ENCODE measurements around the gene ZFAND5.

ZFAND5 gene

DNA sequence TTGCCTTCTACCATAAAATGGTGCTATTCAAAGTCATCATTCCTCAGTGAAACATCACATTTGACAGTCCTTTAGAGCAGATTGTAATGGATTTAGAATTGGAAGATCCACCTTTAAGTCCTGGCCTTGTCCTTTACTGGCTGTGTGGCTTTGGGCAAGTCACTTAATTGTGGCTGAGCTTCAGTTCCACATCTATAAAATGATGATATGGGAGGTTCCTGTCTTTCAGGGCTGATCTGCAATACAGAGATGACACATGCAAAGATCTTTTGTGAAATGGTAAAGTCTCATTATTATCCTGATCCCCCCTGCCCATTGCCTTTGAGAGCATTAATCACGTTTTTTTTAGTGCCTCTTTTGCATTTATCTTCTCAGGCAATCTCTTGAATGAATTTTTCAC is 58.2 kb downstream of the ZFAND5 start:
- Histone ChIP-seq H3K27ac (ENCODE audit: low read depth, low read length) (no peak overlapping the region), H3K4me2 (ENCODE audit: low read length) (no peak overlapping the region), H4K20me1 (ENCODE audit: control insufficient read depth, insufficient read depth, low read depth, low read length) (no peaks in the 10 kb centered on the region), H3K4me3 (ENCODE audit: low read length) (no peak overlapping the region), H3K36me3 (ENCODE audit: control insufficient read depth, low read length) (no peaks in the 10 kb centered on the region), H3K4me1 (ENCODE audit: control insufficient read depth, low read length) (peaks cover 10% of the 10 kb centered on the region), H3F3A (ENCODE audit: control insufficient read depth, insufficient read depth) (no peaks in the 10 kb centered on the region), H3K79me2 (ENCODE audit: control insufficient read depth, low read length) (no peaks in the 10 kb centered on the region), H3K27me3 (ENCODE audit: control insufficient read depth, low read length) (peaks cover 2% of the 10 kb centered on the region; the same call in 1 of the 2 replicates), H3K9me3 (ENCODE audit: control insufficient read depth, insufficient read depth, low read length) (no peaks in the 10 kb centered on the region), H3K9me2 (replicated peaks; ENCODE audit: control insufficient read depth, low read length) (no peaks in the 10 kb centered on the region)
- no peak for TF ChIP-seq CTCF (IDR thresholded peaks at IDR 0.05; ENCODE audit: low read depth, low read length, poor library complexity, severe bottlenecking)
- no peak for TF ChIP-seq EZH2phosphoT487 (IDR thresholded peaks at IDR 0.05; ENCODE audit: borderline replicate concordance, low read length)

GRCh38 chr9:72305707-72306106 is 59.3 kb downstream of the ZFAND5 start:
- H3K27me3 ChIP-seq (ENCODE audit: control insufficient read depth, low read length), result 0 out of 2 replicates have a peak, but pooled peaks cover 2% of the 10 kb centered on the region

DNA sequence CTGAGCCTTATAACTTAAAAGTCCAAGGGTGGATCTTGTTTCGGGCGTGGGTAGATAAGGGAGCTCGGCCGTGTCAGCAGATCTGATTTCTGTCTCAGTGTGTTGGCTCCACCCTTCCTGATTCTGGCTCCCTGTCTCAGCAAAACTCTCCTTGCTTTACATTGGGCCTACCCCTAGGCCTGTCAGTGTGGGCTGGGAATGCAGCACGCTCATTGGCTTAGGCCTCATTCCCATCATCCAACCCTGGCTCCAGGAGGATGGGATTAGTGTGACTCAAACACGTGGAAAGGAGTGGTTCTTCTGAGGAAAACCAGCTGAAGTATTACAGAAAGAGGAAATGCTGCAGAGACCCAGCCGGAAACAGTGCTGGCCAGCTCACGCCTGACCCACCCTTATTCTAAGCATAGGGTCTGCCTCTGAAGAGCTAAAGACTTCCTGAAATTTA is 59.9 kb downstream of the ZFAND5 start:
- Histone ChIP-seq H3K27ac (ENCODE audit: low read depth, low read length) (no peak overlapping the region), H3K4me2 (ENCODE audit: low read length) (peak overlapping the region; percentile 21)

More at GRCh38 chr9:72305707-72306106, 59.3 kb downstream of the ZFAND5 start:
- Histone ChIP-seq H3K4me3 (ENCODE audit: low read length) (peak overlapping the region; percentile 7; the same call in 1 of the 2 replicates), H4K20me1 (ENCODE audit: control insufficient read depth, insufficient read depth, low read depth, low read length) (no peaks in the 10 kb centered on the region), H3K79me2 (ENCODE audit: control insufficient read depth, low read length) (no peaks in the 10 kb centered on the region), H3K36me3 (ENCODE audit: control insufficient read depth, low read length) (no peaks in the 10 kb centered on the region), H3K27ac (ENCODE audit: low read depth, low read length) (no peak overlapping the region), H3K4me2 (ENCODE audit: low read length) (peak overlapping the region; percentile 21; the same call in 1 of the 2 replicates), H3K4me1 (ENCODE audit: control insufficient read depth, low read length) (peaks cover 10% of the 10 kb centered on the region), H3K9me3 (ENCODE audit: control insufficient read depth, insufficient read depth, low read length) (no peaks in the 10 kb centered on the region), H3F3A (ENCODE audit: control insufficient read depth, insufficient read depth) (no peaks in the 10 kb centered on the region), H3K9me2 (replicated peaks; ENCODE audit: control insufficient read depth, low read length) (no peaks in the 10 kb centered on the region)
- TF ChIP-seq EZH2phosphoT487 (IDR thresholded peaks at IDR 0.05; ENCODE audit: borderline replicate concordance, low read length) (no peak), CTCF (IDR thresholded peaks at IDR 0.05; ENCODE audit: low read depth, low read length, poor library complexity, severe bottlenecking) (no peak)

DNA sequence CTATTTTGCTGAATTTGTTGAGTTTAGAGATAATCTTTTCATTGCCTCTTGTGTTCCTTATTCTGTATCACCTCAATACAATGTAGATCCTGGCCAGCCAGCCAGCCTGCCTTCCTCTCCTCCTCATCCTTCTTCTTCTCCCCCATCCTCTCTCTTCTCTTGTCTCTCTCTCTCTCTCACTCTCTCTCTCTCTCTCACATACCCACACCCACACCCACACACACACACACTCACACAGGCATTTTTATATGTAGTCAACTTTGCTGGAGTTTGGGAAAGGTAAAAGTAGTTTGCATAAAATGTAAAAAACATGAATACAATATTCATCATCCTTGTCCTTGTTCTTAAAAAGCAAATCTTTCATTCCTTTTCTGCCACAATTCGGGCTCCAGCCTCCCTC is 60.5 kb downstream of the ZFAND5 start:
- H3K27me3 ChIP-seq (ENCODE audit: control insufficient read depth, low read length), result 0 out of 2 replicates have a peak, but pooled peaks cover under 1% of the 10 kb centered on the region
- H3K4me3 ChIP-seq (ENCODE audit: low read length), result no peak overlapping the region
- TF ChIP-seq CTCF (IDR thresholded peaks at IDR 0.05; ENCODE audit: low read depth, low read length, poor library complexity, severe bottlenecking) (no peak), EZH2phosphoT487 (IDR thresholded peaks at IDR 0.05; ENCODE audit: borderline replicate concordance, low read length) (no peak)
- no peaks in the 10 kb centered on the region for H3K36me3 ChIP-seq (ENCODE audit: control insufficient read depth, low read length)
- peak overlapping the region; percentile 21; the same call in 1 of the 2 replicates for H3K4me2 ChIP-seq (ENCODE audit: low read length)
- H3F3A ChIP-seq (ENCODE audit: control insufficient read depth, insufficient read depth), result no peaks in the 10 kb centered on the region
- H3K27ac ChIP-seq (ENCODE audit: low read depth, low read length), result no peak overlapping the region
- H3K79me2 ChIP-seq (ENCODE audit: control insufficient read depth, low read length), result no peaks in the 10 kb centered on the region
- H4K20me1 ChIP-seq (ENCODE audit: control insufficient read depth, insufficient read depth, low read depth, low read length), result no peaks in the 10 kb centered on the region
- no peaks in the 10 kb centered on the region for H3K9me2 ChIP-seq (replicated peaks; ENCODE audit: control insufficient read depth, low read length)
- peaks cover 10% of the 10 kb centered on the region for H3K4me1 ChIP-seq (ENCODE audit: control insufficient read depth, low read length)
- H3K9me3 ChIP-seq (ENCODE audit: control insufficient read depth, insufficient read depth, low read length), result no peaks in the 10 kb centered on the region

More for the DNA sequence above, 59.9 kb downstream of the ZFAND5 start:
- no peak for TF ChIP-seq EZH2phosphoT487 (IDR thresholded peaks at IDR 0.05; ENCODE audit: borderline replicate concordance, low read length)
- Histone ChIP-seq H3F3A (ENCODE audit: control insufficient read depth, insufficient read depth) (no peaks in the 10 kb centered on the region), H3K36me3 (ENCODE audit: control insufficient read depth, low read length) (no peaks in the 10 kb centered on the region), H3K9me2 (replicated peaks; ENCODE audit: control insufficient read depth, low read length) (no peaks in the 10 kb centered on the region), H4K20me1 (ENCODE audit: control insufficient read depth, insufficient read depth, low read depth, low read length) (no peaks in the 10 kb centered on the region), H3K79me2 (ENCODE audit: control insufficient read depth, low read length) (no peaks in the 10 kb centered on the region), H3K27me3 (ENCODE audit: control insufficient read depth, low read length) (0 out of 2 replicates have a peak, but pooled peaks cover 2% of the 10 kb centered on the region), H3K4me1 (ENCODE audit: control insufficient read depth, low read length) (peaks cover 10% of the 10 kb centered on the region), H3K9me3 (ENCODE audit: control insufficient read depth, insufficient read depth, low read length) (no peaks in the 10 kb centered on the region), H3K4me3 (ENCODE audit: low read length) (peak overlapping the region; percentile 7; the same call in 1 of the 2 replicates)
